ENCODE data around the gene VGLL3.

Gene VGLL3

GRCh38 chr3:86937306-86937791 lies 53.6 kb downstream of the VGLL3 start:
- H3K4me3 ChIP-seq (ENCODE audit: low read depth, low read length), result no peak overlapping the region
- TF ChIP-seq, protein P1, sequence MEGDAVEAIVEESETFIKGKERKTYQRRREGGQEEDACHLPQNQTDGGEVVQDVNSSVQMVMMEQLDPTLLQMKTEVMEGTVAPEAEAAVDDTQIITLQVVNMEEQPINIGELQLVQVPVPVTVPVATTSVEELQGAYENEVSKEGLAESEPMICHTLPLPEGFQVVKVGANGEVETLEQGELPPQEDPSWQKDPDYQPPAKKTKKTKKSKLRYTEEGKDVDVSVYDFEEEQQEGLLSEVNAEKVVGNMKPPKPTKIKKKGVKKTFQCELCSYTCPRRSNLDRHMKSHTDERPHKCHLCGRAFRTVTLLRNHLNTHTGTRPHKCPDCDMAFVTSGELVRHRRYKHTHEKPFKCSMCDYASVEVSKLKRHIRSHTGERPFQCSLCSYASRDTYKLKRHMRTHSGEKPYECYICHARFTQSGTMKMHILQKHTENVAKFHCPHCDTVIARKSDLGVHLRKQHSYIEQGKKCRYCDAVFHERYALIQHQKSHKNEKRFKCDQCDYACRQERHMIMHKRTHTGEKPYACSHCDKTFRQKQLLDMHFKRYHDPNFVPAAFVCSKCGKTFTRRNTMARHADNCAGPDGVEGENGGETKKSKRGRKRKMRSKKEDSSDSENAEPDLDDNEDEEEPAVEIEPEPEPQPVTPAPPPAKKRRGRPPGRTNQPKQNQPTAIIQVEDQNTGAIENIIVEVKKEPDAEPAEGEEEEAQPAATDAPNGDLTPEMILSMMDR (IDR thresholded peaks at IDR 0.05; ENCODE audit: low read depth, low read length, missing control alignments), result no peak
- DNase-seq (ENCODE audit: low read depth), result no peak

- H3K4me3 ChIP-seq (ENCODE audit: low read depth, low read length), result no peak overlapping the region
- no peak for DNase-seq (ENCODE audit: low read depth)
- TF ChIP-seq, protein P1 (IDR thresholded peaks at IDR 0.05; ENCODE audit: low read depth, low read length, missing control alignments), result no peak
Observed at GRCh38 chr3:86934851-86935250, 56.1 kb downstream of the VGLL3 start.

DNA sequence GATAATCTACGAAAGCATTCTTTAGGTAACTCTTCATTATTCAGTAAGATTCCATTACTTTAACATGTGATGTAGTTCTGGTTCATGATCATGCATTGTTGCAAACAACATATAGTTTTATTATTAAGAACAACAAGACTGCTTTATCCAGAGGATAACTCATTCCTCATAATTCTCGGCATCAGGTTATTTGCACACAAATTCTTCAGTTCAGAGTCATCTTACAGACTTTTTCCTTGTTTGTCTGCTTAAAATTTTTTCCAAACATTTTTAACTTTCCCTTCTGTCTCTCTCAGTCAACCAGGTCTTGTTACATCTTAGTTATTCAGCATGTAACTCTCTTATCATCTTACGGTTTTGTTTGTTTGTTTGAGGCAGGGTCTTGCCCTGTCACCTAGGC lies 60.1 kb downstream of the VGLL3 start:
- TF ChIP-seq, protein P1 (IDR thresholded peaks at IDR 0.05; ENCODE audit: low read depth, low read length, missing control alignments), result no peak
- H3K4me3 ChIP-seq (ENCODE audit: low read depth, low read length), result no peak overlapping the region

DNA sequence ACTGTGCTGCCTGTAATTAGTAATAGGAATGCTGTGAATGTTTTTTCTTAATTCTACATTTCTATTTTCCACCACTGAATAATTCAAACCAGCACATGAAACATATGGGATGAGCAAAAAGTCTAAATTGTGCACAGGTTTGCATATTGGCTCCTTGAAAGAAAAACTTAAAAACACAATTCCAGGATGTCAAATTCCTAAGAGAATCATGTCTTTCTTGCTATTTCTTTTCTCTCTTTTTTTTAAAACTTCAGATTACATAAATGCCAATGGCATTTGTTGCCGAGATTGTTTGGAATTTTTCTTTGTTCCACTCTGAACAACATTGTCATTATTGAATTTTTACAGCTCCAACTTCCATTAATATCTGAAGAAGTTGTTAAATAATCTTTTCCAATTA lies 60.8 kb downstream of the VGLL3 start:
- no peak for DNase-seq (ENCODE audit: low read depth)
- H3K4me3 ChIP-seq (ENCODE audit: low read depth, low read length), result no peak overlapping the region
- TF ChIP-seq, protein P1 (IDR thresholded peaks at IDR 0.05; ENCODE audit: low read depth, low read length, missing control alignments), result no peak

More for the DNA sequence above, 60.1 kb downstream of the VGLL3 start:
- DNase-seq (ENCODE audit: low read depth), result no peak

GRCh38 chr3:86929046-86929445 lies 61.9 kb downstream of the VGLL3 start:
- H3K4me3 ChIP-seq (ENCODE audit: low read depth, low read length), result no peak overlapping the region
- no peak for DNase-seq (ENCODE audit: low read depth)
- TF ChIP-seq, protein P1 (IDR thresholded peaks at IDR 0.05; ENCODE audit: low read depth, low read length, missing control alignments), result no peak

DNA sequence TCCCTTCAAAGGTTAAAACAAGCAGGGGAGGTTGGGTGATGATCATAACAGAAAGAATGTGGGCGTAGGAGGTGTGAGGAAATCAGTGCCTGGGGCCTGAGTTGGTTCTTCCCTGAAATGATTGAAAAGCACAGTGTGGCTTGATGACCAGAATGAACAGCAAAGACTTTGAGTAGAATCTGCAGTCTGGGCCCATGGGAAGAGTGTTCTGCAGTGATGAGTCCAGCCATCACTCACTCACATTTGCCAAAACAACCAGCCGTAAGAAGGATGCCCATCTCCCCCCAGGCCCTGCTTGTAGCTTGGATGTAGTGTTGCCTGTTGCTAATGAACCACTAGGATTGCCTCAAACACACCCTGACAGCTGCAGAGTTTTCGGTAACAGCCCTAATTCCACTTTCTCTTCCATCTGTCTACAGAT lies 67.9 kb downstream of the VGLL3 start:
- DNase-seq (ENCODE audit: low read depth), result no peak
- TF ChIP-seq, protein P1 (IDR thresholded peaks at IDR 0.05; ENCODE audit: low read depth, low read length, missing control alignments), result no peak
- no peak overlapping the region for H3K4me3 ChIP-seq (ENCODE audit: low read depth, low read length)

DNA sequence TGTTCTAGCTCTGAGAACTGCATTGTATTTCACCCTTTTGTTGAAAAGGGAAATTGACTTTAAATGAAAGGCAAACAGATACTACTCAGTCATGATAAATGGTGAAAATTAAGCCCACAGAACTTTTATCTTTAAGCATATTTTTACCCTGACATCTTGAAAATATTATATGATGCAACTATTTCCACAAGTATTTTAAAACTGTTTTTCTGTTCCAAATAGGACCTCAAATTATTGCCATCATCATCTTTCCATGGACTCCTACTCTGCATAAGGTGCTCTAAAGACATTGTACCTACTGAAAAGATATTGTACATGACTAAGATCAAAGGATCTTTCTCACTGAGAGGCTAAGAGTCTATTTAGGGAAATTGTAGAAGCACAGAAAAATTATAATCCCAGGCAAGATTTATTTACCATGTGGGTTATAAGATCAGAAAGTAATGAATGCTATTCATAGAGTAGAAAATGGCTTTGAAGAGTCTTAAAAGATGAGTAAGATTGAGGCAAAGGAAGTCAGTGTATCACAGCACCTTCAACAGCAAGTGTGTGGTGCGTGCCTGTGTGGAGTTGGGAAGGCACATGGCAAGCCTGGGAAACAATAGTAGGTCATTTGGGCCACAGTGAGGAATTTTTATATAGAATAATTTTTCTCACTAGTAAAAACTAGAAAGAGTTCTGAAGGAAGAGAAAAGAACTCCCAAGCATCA lies 68.8 kb downstream of the VGLL3 start:
- H3K4me3 ChIP-seq (ENCODE audit: low read depth, low read length), result no peak overlapping the region
- no peak for DNase-seq (ENCODE audit: low read depth)
- TF ChIP-seq, protein P1 (IDR thresholded peaks at IDR 0.05; ENCODE audit: low read depth, low read length, missing control alignments), result no peak
